ENCODE measurements around the gene CHMP4B.
A peak's percentile ranks its signal among the peaks of the same experiment; 100 is the strongest.
"Not testable (repeated sequence)": the region's sequence is repeated elsewhere in the genome, so short reads cannot be mapped to it uniquely, and the experiment has no call there.

The CHMP4B gene

DNA sequence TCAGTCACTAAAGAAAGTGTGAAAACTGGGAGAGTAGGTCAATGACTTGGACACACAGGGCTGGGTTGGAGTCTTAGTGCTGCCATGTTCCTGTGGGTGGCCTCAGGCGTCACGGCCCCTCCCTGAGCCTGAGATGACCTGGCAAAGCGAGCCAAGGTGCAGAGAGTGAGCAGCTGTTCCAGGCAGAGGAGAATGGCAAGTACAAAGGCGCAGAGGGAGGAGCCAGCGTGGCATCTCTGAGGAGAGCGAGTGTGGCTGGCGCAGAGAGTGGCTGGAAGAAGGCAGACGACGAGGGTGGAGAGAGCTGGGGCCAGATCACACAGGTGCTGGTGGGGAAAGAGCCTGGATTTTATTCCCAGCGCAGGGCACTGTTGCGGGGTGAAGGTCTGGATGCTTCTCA is 20.6 kb upstream of the CHMP4B start:
- DNase-seq, result no peak

- DNase-seq, result no peak
Observed at GRCh38 chr20:33791021-33791420, 20.1 kb upstream of the CHMP4B start.

DNA sequence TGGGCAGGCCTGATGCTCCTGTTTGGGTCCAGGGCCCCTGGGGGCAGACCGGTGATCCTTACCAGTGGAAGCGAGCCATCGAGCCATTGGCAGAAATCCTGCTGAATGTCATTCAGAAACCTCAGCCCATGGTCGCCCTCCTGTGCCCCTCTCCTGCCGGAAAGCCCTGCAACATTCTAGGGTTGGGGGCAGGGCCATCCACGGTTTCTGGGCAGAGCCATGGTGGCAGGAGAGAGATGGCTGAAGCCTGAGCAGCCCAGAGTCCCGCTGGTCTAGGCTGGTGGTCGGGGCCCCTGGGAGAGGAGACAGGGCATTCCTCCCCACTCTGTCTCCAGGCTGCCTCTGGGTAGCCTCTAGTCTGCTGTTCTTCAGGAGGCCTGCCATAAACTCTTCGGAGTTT is 19.6 kb upstream of the CHMP4B start:
- DNase-seq, result no peak

DNA sequence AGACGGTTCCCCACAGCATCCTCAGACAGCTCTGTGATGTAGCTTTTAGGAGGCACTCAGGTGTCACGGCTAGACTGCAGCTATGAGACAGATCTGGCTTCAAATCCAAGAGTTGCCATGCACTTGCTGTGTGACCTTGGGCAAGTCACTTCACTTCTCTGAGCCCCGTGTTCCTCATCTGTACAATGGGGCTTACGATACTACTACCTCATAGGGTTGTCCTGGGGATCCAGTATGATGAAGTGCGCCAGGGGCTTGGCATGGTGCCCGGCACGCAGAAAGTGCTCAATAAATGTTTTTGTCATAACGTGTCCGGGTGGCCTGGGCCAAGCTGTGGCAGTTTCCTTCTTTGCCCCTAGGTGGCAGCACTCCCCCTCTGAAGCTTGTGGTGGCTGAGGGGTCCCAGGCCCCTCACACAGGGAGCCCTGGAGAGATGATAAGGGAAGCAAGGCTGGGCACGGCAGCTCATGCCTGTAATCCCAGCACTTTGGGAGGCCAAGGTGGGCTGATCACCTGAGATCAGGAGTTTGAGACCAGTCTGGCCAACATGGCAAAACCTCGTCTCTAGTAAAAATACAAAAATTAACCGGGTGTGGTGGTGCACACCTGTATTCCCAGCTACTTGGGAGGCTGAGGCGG is 19.1 kb upstream of the CHMP4B start:
- no peak for DNase-seq

- DNase-seq, result not testable (repeated sequence)
Observed at GRCh38 chr20:33792598-33792989, 18.6 kb upstream of the CHMP4B start.

- DNase-seq, result no peak
Observed at GRCh38 chr20:33793011-33793931, 17.9 kb upstream of the CHMP4B start.

- no peak for DNase-seq
Observed at GRCh38 chr20:33796263-33796906, 14.8 kb upstream of the CHMP4B start.

DNA sequence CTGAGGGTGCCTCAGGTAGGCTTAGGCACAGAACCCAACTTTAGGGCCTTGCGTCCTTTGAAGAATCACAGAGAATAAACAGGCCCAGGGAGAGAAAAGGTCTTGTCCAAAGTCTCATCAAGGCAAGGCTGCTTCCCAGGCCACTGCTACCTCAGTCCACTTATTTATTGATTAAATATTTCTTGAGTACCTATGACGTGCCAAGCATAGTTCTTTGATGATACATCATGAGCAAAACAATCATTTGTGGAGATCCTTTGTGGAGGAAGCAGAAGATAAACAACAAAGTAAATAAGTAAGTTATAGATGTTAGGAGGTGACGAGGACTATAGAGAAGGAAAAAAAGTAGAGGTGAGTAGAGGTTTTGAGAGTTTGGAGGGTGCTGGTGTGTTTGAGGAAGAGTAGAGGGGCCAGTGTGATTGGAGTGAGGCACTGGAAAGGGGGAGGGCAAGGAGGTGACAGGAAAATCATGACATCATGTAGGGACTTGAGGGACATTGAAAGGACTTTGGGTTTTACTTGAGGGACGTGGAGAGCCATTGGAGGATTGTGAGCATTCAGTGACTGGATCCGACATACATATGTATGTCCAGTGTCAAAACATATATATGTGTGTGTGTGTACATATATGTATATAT is 14.1 kb upstream of the CHMP4B start:
- DNase-seq, result no peak

- DNase-seq, result no peak
Observed at GRCh38 chr20:33798444-33798843, 12.7 kb upstream of the CHMP4B start.

DNA sequence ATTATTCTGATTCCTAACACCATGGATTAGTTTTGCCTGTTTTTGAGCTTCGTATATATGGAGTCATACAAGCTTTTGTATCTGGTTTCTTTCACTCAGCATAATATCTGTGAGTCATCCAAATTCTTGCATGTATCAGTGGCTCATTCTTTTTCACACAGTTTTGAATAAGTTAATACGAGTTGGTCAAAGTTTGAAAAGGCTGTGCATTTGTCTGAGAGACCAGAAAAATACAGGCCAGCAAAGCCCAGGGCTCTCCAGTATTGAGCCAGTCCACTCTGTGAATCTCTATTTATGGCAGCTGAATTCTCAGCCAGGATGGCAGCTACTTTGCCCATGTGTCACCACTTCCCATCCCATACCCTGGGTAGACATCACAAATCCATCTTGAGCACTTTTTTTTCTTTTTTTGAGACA is 7.2 kb upstream of the CHMP4B start:
- DNase-seq, result no peak

DNA sequence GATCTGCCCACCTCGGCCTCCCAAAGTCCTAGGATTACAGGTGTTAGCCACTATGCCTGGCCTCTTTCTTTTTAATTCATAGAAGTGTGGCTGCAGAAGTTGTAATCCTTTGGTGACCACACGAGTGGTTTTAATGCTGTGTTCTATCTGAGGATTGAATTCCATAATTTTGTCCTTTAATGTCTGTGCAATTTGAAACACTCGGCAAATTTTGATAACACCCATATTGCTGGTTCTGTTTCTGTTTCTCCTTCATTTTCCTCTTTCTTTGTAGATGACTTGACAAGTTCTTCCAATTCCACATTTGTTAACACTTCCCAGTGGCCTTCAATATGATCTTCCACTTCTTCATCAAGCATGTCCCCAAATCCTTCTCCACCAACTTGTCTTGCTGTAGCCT is 2.8 kb upstream of the CHMP4B start:
- DNase-seq, result no peak

GRCh38 chr20:33810259-33810658 is 889 bp upstream of the CHMP4B start:
- DNase-seq, result no peak

- no peak for DNase-seq
Observed at GRCh38 chr20:33811776-33812151, 616 bp downstream of the CHMP4B start.

DNA sequence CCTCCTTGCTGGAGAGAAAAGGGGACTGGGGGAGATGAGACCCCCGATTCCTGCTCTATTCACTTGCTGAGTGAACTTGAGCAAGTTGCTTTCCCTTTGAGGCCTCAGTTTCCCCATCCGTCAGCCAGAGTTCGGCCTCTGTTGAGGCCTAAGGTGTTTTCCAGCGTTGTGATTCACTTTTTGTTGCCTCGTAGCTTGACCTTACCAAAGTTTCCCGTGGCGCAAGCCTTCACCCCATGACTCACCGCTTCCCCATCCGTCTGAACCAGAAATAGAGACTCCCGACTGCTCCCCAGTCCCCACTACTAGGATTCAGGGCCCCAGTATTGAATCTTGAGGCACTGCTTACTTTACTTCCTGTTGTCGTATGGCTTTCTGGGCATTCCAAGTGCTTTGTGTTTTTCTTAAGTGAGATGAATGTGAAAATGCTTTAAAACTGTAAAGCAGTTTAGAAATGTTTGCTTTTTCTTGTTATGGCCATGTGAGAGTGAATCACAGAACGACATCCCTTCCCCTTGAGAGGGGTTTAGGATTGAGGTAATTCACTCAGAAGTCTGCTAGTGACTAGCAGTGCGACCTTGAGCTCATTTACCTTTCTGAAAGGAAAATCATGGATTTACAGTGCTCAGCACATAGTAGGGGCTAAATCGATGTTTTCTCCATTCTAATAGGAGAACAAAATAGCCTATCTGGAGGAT is 1.2 kb downstream of the CHMP4B start:
- DNase-seq, result peak; percentile 72

GRCh38 chr20:33812908-33813462 is 1.8 kb downstream of the CHMP4B start:
- DNase-seq, result no peak

DNA sequence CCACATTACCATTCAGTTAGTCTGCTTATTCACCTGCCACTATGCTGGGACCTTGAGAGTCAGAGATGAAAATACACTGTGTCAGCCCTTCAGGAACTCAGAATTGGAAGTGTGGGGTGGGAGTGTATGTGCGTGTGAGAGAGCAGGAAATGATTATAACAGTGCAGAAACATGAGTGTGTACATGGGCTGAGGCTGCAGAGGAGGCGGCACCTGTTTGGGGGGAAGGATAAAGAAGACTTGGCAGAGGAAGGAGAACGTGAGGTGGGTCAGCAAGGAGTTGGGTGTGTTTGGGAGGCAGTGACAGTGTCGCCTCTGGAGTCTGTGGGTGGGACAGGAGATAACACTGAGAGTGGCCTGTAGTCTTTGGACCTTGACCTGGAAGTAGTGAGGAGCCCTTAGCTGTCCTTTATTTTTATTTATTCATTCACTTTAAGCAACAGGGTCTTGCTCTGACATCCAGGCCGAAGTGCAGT is 3.1 kb downstream of the CHMP4B start:
- DNase-seq, result no peak

GRCh38 chr20:33815671-33816070 is 4.5 kb downstream of the CHMP4B start:
- DNase-seq, result no peak

- DNase-seq, result no peak
Observed at GRCh38 chr20:33816191-33816590, 5.0 kb downstream of the CHMP4B start.

GRCh38 chr20:33817411-33817810 is 6.3 kb downstream of the CHMP4B start:
- no peak for DNase-seq

DNA sequence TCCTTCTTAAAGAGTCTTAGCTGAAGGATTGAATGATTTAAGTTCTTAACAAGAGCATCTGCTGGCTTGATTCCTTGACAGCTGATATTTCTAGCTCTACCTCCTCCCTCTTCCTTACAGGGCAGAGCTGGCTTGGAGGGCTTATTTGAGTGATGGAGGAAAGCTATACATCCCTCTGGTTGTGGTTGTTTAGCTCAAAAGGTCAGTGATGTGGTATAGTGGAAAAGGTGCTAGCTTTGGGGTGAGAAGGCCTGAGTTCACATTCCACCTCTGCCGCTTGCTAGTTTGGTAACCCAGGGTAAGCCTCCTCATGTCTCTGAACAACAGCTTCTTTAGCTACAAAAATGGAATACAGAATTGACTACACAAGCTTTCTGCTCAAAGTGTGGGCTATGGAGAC is 8.3 kb downstream of the CHMP4B start:
- no peak for DNase-seq

GRCh38 chr20:33820362-33820761 is 9.2 kb downstream of the CHMP4B start:
- DNase-seq, result no peak

- no peak for DNase-seq
Observed at GRCh38 chr20:33821270-33821836, 10.2 kb downstream of the CHMP4B start.
